Right renal pelvis (tissue), 4 donors: ENCODE data around the gene WNT7B. TPM values are rescaled to one million over a fixed set of nuclear protein-coding genes. Genes with fewer than 3 reads are reported as not detected.

Experiments used
- DNase-seq, 4 donors: peaks; one replicate each; pipeline ENCODE4 v3.0.0-alpha.2; 2013; ENCODE audit warnings: low read depth in 4 of 4, low spot score in 3 of 4, missing footprints in 1 of 4
- polyA plus RNA-seq, 4 donors: library from polyadenylated mRNA; unstranded; fragments of 120-200 nt; gene quantifications; one replicate each; pipeline ENCODE4 v1.2.1, GENCODE V29; 2013; ENCODE audit not compliant: insufficient read length in 4 of 4

The WNT7B gene
- polyA plus RNA-seq, 4 donors: 7.7 to 15.6 (median 10.8) TPM

DNA sequence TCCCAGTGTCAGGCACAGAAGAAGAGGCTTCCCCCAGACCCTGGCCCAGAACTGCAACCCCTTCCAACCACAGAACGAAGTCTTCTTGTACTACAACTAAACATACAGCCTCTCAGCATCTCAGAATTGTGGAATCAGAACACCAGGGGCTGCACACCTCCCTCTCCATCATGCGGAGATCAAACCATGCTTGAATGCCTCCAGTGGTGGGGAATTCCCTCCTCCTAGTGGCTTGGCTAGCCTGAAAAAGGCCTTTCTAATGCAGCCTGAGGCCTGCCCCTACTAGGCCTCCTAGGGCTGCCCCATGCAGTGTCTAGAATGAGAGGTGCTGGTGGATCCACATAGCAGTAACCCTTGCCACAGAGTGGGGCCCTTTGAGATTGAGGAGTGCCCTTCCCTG is 62.7 kb downstream of the WNT7B start:
- no peak for DNase-seq

DNA sequence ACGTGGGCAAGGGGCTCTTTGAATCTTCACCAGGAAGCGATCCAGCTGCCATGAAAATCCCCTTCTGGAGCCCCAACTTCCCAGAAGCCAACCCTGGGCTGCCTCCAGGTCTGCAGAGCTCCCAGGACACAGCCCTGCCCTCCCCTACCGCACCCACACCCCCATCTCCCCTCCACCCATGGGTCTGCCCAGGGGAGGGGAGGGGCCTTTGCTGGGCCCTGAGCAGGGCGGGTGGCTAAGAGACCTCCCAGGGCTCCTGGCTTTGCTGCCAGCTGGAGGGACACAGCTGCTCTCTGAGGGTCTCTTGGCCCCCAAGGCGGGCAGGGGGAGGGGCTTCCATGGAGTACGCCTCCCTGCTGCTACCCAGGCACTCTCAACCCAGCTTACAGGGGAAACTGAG is 64.1 kb downstream of the WNT7B start:
- no peak for DNase-seq

DNA sequence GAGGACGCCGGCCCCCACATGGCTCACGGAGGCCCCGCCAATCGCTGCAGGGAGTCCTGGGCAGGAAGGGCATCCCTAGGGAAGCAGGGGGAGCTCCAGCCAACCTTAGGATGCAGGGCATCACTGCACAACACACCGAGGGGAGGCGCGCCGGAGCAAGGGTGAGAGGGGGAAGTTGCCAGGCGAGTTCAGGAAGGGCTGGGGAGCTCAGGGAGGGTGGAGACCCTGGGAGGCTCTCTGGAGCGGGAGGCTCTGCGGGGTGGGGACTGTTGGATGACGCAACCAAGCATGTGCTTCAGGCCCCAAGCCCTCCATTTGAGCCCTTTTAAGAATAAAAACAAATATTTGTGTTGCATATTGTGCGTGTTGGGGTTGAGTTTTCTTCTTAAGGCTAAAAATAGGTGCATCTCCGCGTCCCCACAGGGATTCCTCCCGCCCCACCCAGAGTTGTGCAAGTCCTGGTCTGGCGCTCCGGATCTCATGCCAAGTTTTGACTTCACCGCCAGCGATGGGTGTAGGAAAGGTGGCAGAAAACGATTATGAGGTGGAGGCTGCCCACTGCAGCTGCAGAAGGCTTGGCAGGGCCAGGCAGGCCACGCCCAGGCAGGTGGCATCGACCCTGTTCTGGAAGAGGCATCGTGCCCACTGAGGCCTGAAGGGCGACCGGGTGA is 65.2 kb downstream of the WNT7B start:
- no peak for DNase-seq

DNA sequence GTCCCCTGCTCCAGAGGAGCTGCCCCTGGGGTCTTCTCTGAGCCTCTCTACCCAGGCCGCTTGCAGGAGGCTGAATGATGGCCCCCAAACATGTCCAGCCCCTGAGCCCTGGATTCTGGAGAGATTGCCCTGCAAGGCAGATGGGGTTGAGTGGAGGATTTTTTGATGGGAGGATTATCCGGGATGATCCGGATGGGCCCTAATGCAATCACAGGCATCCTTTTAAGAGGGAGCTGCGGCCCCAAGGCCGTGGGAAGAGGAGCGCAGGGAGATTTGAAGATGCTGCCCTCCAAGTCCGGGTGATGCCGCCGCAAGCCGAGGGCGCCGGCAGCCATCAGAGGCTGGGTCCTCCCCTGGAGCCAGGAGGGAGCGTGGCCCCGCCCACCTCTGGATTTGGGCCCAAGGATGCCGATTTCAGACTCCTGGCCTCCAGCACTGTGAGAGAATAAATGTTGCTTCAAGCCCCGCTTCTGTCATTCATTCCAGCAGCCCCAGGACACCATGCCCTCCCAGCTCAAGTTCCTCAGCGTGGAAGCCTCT is 66.0 kb downstream of the WNT7B start:
- DNase-seq: no peak

DNA sequence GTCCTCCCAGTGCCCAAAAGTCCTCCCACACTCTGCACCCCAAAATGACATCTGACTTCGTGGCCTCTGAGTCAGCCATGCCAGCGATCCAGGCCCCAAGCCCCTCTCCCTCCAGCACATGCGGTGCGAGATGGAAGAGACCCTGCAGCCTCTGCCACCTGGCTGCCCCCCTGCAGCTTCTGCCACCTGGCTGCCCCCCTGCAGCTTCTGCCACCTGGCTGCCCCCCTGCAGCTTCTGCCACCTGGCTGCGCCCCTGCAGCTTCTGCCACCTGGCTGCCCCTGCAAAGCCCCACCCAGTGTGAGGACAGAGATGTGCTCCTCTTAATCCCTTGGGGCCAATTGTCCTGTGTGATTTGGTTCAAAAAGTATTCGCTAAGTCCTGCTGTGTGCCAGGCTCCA is 68.0 kb downstream of the WNT7B start:
- DNase-seq: no peak

DNA sequence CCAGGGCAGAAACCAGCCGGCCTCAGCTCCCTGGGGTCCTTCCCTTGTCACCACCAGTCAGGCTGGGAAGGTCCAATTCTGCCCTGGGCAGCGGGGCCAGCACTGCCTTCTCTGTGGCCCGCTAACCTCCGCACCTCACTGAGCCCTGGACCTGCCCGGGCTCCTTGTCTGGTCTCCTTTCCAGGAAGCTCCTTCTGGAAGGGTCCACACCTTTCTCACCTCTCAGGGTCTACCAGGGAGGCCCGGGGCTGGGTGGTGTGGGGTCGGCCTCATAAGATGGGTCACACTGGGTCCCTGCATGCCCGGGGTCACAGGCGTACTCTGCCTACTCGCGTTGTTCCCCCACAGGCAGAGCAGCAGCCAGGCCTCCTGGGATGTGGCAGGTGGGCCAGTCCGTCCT is 69.0 kb downstream of the WNT7B start:
- no peak for DNase-seq

DNA sequence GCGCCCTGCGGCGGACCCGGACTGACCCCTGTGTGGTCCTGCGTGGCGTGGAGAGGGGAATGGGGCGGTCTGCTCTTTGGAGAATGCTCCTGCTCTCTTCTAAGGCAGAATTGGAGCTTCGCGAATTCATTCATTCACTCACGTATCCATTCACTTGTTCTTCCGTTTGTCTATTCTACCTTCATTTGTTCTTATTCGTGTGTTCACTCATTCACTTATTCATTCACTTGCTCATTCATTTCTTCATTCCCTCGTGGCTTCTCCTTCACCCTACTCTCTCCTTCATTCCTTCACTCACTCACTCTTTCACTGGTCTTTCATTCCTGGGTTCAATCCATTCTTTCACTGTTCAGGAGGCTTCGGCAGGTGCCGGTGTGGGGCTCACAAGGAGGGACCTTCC is 69.6 kb downstream of the WNT7B start:
- DNase-seq: no peak

DNA sequence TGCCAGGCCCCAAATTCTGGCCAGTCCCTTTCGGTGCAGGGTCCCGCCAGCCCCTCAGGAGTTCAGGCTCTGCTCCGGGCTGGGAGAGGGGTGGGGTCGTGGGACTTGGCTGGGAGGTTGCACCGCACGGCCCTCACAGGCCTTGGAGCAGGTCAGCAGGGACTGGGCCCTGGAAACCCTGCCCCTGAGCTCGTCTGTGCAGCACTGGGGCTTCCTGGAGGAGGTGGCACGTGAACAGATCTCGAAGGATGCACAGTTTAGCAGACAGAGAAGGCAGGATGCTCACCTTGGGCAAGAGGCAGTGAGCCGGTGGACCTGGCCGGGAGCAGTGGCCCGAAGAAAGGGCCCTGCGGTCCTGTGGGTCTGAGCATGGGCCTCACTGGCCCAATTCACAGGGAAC is 70.0 kb downstream of the WNT7B start:
- DNase-seq: no peak

DNA sequence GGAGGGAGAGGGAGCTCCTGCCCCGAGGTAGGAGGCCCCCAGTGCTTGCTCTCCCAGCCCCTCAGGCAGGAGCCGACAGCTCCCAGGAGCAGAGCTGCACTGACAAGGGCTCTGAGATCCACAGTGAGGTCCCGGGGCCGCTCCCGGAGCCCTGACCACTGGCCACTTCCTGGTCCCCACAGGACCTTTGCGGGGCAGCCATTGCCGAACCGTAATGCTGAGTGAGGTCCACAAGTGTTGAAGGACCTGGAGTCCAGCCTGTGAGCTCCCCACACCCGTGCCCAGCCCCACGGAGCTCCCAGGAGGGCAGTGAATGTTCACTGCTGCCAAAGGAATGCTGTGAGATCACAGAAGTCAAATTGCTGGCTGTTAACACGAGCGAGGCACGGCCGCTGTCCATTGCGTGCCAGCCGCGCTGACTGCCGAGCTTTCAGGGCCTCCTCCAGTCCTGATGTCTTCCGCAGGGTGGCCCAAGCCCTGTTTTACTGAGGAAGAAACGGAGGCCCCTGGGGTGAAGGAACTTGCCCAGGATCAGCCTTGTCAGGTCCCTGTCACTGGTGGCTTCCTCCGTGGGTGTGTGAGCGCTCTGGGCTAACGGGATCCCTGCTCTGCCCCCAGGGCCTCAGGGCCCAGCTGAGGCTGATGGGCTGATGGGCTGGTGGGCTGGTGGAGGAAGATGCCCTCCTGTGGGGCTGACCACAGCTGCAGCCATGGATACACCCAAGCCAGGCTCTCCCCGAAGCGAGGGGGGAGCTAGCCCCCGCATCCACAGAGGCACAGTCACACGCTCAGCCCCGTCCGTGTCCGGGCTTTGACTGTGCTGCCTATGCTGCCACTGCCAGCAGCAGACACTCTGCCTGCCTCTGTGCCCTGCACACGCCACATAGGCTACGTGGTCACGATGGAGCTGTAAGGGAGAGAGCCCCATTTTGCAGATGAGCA is 70.8 kb downstream of the WNT7B start:
- no peak for DNase-seq

DNA sequence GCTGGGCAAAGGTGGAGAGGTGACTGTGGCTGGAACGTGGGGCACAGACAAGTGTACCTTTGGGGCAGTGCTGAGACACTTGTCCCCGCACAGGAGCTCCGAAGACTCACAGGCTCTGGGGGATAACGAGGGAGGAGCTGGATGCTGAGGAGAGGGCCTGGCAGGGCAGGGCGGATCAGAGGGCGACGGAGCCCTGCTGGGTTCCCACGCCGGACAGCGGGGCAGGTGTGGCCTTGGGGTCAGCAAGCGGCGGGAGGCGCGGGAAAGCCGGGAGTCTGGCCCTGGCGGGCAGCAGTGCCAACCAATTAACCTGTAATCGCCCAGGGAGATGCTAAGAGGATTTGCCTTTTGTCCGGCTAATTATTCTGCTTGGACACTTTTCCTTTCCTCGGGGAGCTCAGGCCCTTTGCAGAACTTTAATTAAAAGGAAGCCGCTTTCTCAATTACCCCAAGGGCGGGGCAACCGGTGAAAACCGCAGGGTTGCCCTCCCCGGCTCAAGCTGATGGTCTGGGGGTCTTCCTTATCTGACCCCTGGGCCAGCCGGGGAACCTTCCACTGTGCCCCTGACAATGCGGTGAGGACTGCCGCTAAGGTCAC is 71.5 kb downstream of the WNT7B start:
- no peak for DNase-seq

DNA sequence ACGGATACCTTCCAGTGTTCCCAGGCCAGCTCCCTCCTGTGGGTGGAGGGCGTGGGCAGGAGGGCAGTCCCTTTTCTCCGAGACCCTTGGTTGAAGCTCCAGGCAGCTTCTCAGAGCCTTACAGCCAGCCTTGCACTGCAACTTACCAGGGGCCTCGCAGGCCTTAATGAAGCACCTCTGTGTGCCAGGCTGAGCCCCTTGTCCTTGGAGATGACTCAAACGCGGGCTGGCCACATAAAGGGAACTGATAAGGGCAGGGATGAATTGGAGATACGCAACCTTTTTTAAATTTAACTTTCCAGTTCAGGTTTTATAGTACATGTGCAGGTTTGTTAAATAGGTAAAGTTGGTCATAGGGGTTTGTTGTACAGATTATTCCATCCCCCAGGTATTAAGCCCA is 72.7 kb downstream of the WNT7B start:
- no peak for DNase-seq

DNA sequence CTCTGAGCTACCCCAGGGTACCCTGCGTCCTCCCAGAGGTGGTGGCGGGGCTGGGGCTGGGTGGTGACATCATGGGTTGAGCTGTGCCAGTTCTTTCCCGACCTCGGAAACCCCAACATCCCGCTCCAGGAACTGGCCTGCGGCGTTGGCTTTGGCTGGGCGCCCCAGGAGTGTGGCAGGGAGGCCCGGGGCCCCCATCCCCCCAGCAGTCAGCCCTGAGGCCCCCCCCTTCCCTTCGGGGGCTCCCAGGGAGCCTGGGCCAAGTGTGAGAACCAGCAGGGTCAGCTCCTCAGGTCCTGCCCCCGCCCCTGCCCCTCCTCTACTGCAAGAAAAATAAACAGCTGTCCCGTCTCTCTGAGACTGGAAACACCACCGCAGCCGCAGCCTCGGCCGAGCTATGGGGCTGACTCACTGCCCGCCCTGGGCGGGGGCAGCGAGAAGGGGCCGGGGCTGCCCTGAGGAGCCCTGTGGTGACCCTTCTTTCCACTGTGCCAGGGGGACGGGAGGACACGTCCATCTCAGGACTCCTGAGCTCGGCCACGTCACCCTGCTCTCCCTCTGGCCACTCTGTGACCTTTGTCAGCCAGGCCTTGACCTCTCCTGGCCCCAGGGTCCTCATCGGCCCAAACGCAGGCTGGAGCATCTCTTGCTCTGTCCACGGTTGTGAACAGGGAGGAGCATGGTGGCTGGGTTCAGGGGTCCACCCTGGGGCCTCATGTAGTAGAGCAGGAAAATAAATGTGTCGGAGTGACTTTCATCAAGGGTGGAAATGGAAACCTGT is 73.4 kb downstream of the WNT7B start:
- no peak for DNase-seq

DNA sequence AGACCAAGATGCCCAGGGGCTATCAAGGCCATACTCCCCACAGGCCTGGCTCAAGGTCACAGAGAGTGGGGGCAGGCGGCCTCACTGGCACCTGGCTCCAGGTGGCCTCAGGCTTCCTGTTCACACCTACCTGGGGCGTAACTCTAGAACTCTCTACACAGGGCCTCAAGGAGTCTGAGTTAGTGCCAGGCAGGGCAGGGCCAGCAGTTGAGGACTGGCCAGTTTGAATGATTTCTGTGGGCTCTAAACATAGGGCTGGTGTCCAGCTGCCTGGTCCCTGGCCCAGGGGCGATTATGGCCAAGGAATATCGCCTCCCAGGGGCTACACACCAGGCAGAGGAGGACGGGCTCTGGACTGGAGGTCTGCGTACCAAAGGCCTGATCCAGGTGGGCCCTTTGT is 79.2 kb downstream of the WNT7B start:
- no peak for DNase-seq

DNA sequence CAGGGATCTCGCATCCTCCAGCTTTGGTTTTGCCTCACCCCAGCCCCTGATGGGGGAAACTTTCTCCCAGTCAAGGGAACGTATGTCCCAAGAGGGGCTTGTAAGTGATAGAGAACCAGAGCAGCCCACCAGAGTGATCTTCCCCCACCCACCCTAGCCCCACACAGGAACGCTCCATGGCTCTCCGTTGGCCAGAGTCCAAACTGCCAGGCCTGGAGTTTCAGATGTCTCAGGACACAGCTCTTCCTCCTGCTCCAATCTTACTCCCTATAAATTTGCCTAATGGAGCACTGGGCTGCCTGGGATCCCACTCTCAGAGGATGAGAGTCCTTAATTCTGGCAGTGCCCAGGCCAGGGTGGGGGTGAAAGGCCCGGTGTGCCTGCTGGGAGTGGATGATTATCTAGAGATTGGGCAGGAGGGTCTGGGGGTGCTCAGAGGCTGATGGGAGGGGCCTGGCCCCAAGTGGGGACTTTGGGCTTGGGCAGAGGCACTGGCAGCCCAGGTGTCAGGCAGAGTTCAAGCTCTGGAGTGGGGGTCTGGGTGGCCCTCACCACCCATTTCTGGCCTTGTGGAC is 79.9 kb downstream of the WNT7B start:
- DNase-seq: no peak

DNA sequence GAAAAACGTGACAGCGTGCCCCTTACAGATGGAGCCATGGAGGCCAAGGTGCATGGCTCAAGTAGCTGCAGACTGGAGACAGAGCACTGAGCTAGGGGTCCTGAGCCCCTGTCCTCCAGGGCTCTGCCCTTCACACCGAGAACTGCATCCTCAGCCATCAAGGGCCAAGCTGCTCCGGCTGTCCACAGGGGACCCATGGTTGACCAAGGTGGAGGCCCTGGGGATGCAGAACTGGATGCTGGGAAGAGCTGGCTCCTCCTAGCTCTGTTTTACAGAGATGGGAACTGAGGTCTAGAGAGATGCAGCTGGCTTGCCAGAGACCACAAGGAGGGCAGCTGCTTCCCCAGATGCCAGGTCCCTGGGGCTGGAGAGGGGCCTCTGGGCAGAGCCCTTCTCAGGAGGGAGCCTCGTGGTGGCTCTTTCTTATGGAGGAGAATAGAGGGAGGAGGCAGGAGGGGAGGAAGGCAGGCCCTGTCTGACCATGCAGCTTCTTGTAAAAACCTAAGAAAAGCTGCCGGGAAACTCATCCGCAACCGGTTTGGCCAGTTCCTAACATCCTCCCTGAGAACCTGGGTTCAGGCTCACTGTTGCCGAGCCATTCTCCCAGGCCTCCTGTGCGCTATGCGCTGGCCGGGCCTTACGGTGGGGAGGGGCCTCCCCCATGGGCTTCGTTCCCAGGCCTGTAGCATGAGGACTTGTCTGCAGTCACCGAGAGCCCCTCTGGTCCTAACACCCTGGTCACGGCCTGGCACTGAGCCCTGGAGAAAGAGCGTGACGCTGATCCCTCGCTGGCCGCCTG is 80.6 kb downstream of the WNT7B start:
- no peak for DNase-seq

DNA sequence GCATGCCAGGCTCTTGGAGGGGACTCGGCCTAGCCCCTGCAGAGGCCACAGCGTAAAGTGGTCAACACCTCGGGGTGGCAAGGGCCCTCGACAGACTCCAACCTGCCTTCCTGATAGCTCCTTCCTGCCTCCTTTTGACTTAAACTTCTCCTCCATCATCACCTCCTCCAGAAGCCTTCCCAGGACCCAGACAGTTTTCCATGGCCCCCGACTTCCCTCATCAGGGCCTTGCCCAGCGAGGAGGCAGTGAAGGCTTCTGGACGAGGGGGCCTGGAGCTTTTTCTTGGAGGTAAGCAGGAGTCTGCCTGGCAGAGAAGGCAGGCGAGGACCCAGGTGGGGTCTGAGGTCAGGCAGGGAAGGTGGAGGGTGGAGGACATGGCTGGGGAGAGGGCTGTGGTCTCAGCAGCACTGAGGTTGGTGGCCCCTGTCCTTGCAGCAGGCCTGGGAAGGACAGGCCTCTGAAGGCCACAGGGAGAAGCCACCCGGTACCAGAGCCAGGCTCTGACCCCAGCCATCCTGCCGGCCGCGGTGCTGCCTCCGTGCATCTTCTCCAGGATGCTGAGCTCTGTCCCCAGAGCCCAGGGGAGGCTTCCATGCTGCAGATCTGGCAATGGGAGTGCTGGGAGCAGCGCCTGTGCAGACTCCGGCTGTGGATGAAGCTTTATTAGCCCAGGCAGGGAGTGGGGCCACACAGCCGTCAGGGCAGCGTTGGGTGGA is 81.4 kb downstream of the WNT7B start:
- no peak for DNase-seq

DNA sequence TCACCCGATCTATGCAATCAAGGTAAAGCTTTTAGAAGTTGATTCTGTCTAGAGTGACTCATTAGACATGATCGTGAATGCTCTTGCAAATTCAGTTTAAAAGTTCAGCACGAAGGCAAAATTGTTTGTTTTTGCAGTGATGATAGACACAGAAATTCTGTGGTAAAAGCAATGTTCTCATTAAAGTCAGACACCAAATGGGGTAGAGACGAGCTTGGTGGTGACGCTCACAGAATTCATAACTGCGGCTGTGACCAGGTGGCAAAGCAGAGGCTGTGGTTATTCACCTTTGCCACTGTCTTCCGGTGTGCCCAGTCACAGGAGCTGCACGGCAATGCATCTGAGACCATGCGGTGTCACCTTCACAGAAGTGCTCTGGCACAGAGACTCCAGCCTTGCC is 83.4 kb downstream of the WNT7B start:
- DNase-seq: no peak

DNA sequence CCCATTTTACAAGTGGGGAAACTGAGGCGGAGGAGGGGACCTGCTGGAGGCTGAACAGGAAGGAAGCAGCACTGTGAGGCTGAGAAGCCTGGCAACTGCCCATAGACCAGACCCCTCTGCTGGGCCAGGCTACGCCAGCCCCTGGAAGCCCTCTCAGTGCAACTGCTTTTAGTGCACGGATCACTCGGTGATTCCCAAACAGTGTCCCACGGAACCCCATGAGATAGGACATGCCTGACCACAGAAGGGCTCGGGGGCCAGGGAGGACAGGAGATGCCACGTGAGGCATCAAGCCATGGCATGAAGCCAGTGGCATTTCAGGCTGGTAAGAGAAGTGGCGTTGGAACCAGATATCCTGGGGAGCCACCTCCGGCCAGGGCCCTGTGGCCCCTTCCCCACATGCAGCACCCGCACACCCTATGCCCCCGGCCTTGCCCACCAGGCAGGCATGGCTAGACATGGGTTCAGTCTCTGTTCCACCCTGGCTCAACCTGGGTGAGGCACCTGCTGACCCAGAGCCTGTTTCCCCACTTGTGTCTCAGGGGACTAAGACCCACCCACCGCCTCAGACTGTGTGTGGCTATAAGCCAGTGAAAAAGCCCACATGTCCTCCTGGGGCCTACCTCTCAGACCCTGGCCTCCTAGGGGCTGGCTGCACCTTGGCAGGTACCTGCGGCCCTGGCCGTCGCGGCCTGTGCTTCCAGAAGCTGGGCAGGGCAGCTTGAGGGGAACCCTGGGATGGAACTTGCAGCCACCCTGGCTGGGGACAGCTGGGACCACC is 84.1 kb downstream of the WNT7B start:
- DNase-seq: no peak
